ENCODE data around the gene OR1F1. TPM values are rescaled to one million over a fixed set of nuclear protein-coding genes. Genes with fewer than 3 reads are reported as not detected.

The OR1F1 gene
- total RNA-seq, 1 experiment from 2014 or later, result not detected

DNA sequence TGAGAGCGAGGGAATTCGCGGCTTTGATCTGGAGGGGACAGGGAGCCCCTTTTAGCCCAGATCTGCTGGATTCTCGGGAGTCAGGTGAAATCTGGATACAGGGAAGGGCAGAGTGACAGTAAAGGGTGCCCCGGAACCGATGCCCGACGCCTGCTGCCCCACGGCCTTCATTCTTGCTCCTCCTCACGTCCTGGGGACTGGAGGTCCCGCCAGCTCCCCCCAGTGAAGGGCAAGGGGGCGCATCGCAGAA, 596 bp downstream of the OR1F1 start:
- no peak overlapping the region for H2BK20ac ChIP-seq (ENCODE audit: low read depth, low read length, poor library complexity, severe bottlenecking)
- peak overlapping the region; percentile 92 for H3K4me2 ChIP-seq (ENCODE audit: insufficient read depth, insufficient read length, low read length)
- H3K36me3 Mint-ChIP-seq (ENCODE audit: insufficient read depth in 1 of 3, low read depth in 3 of 3), result no peaks in the 10 kb centered on the region; a peak in 2 of 7 replicates
- H4K91ac ChIP-seq (ENCODE audit: insufficient read length, low read depth, low read length), result no peak overlapping the region
- H4K5ac ChIP-seq (ENCODE audit: insufficient read length, low read depth, low read length), result no peak overlapping the region
- no peak overlapping the region for H2AFZ ChIP-seq (ENCODE audit: low read length)
- peaks cover 60% of the 10 kb centered on the region for H3K27me3 Mint-ChIP-seq (ENCODE audit: low read depth)
- H3K79me1 ChIP-seq (ENCODE audit: insufficient read depth, low read depth, low read length, poor library complexity, severe bottlenecking), result no peaks in the 10 kb centered on the region
- H2AK5ac ChIP-seq (ENCODE audit: insufficient read length, low read length), result no peak overlapping the region
- DNase-seq, result no peak
- H2BK120ac ChIP-seq (ENCODE audit: low read depth, low read length, poor library complexity, severe bottlenecking), result no peak overlapping the region
- H3K79me2 ChIP-seq (ENCODE audit: insufficient read depth, low read length), result no peaks in the 10 kb centered on the region
- no peaks in the 10 kb centered on the region for H4K20me1 ChIP-seq (ENCODE audit: control insufficient read depth, insufficient read depth, insufficient read length)
- H3K14ac ChIP-seq (ENCODE audit: insufficient read depth, low read length), result no peak overlapping the region
- no peak for TF ChIP-seq CTCF (conservative IDR thresholded peaks at IDR 0.05)
- peak overlapping the region; percentile 24 for H3K9ac ChIP-seq (ENCODE audit: extremely low read depth, insufficient read length, low read length)
- H3K4me1 ChIP-seq (ENCODE audit: insufficient read depth, low read length), result no peaks in the 10 kb centered on the region
- H3K9me3 ChIP-seq (ENCODE audit: control insufficient read depth, low read depth, low read length), result no peaks in the 10 kb centered on the region
- no peak overlapping the region for H3T11ph ChIP-seq (ENCODE audit: low read length)
- no peak overlapping the region for H3K4ac ChIP-seq (ENCODE audit: low read depth, low read length)
- no peak overlapping the region for H4K8ac ChIP-seq (replicated peaks; ENCODE audit: insufficient read length, low read depth, low read length)
- peaks cover 25 to 32% of the 10 kb centered on the region in 2 experiments for H3K4me1 Mint-ChIP-seq
- H2BK12ac ChIP-seq (ENCODE audit: insufficient read length, low read depth, low read length), result no peak overlapping the region
- H3K4me3 Mint-ChIP-seq, result peak overlapping the region; percentile 93 to 98
- H3K27ac ChIP-seq (ENCODE audit: insufficient read length, low read depth, low read length), result no peak overlapping the region
- no peak overlapping the region for H3K23ac ChIP-seq (ENCODE audit: insufficient read length, low read depth, low read length)
- H3K56ac ChIP-seq (ENCODE audit: insufficient read length, low read depth, low read length), result no peak overlapping the region
- no peak overlapping the region for H2BK5ac ChIP-seq (ENCODE audit: insufficient read length, low read length)
- H3K9me3 Mint-ChIP-seq, result peaks cover 3 to 6% of the 10 kb centered on the region in 2 experiments; a peak in 4 of 5 replicates
- peaks cover 2% of the 10 kb centered on the region; the same call in 1 of the 2 replicates for H3K27me3 ChIP-seq (ENCODE audit: insufficient read depth, low read length)
- no peak overlapping the region for H2BK15ac ChIP-seq (ENCODE audit: low read depth, low read length)
- WGBS (ENCODE audit: extremely low coverage, insufficient read length, low lambda C conversion rate), result no CpG with 5 or more reads among the region's 13 CpGs
- peaks cover 34% of the 10 kb centered on the region for H3K23me2 ChIP-seq (ENCODE audit: insufficient read length, low read depth, low read length, poor library complexity, severe bottlenecking)
- H3K18ac ChIP-seq (ENCODE audit: insufficient read length, low read depth, low read length), result no peak overlapping the region
- no peak overlapping the region for H3K27ac Mint-ChIP-seq
